Measurements from ENCODE around the gene CENPQ. TPM values are rescaled to one million over a fixed set of nuclear protein-coding genes. Genes with fewer than 3 reads are reported as not detected.

Gene CENPQ
- total RNA-seq, 1 donor, result 5.1 TPM

- Histone ChIP-seq H3K36me3 (ENCODE audit: insufficient read depth, low read length) (no peaks in the 10 kb centered on the region), H3K9me3 (ENCODE audit: low read depth, low read length) (no peaks in the 10 kb centered on the region), H3K4me3 (ENCODE audit: insufficient read depth, low read length) (no peak overlapping the region), H3K27me3 (ENCODE audit: insufficient read depth, low read length) (no peaks in the 10 kb centered on the region), H4K20me1 (ENCODE audit: insufficient read depth, low read length) (no peaks in the 10 kb centered on the region), H3K79me2 (ENCODE audit: insufficient read depth, low read length) (no peaks in the 10 kb centered on the region), H3K4me1 (ENCODE audit: insufficient read depth, low read length) (no peaks in the 10 kb centered on the region), H2AFZ (ENCODE audit: low read length) (no peak overlapping the region), H3K27ac (ENCODE audit: low read depth, low read length) (no peak overlapping the region), H3K4me2 (ENCODE audit: insufficient read depth, low read length) (no peak overlapping the region)
- DNase-seq (ENCODE audit: insufficient read length, low spot score, missing footprints), result no peak
- no peak for TF ChIP-seq CTCF (IDR thresholded peaks at IDR 0.05; ENCODE audit: extremely low read depth, low read depth, low read length)
Observed at GRCh38 chr6:49504666-49505065, 41.5 kb downstream of the CENPQ start.

GRCh38 chr6:49506569-49507111 lies 43.5 kb downstream of the CENPQ start:
- no peaks in the 10 kb centered on the region for H3K4me1 ChIP-seq (ENCODE audit: insufficient read depth, low read length)
- DNase-seq (ENCODE audit: insufficient read length, low spot score, missing footprints), result no peak
- no peaks in the 10 kb centered on the region for H3K27me3 ChIP-seq (ENCODE audit: insufficient read depth, low read length)
- H3K36me3 ChIP-seq (ENCODE audit: insufficient read depth, low read length), result no peaks in the 10 kb centered on the region
- H3K27ac ChIP-seq (ENCODE audit: low read depth, low read length), result no peak overlapping the region
- TF ChIP-seq CTCF (IDR thresholded peaks at IDR 0.05; ENCODE audit: extremely low read depth, low read depth, low read length), result no peak
- H3K79me2 ChIP-seq (ENCODE audit: insufficient read depth, low read length), result no peaks in the 10 kb centered on the region
- H3K4me2 ChIP-seq (ENCODE audit: insufficient read depth, low read length), result no peak overlapping the region
- no peak overlapping the region for H2AFZ ChIP-seq (ENCODE audit: low read length)
- no peaks in the 10 kb centered on the region for H4K20me1 ChIP-seq (ENCODE audit: insufficient read depth, low read length)
- H3K4me3 ChIP-seq (ENCODE audit: insufficient read depth, low read length), result no peak overlapping the region
- H3K9me3 ChIP-seq (ENCODE audit: low read depth, low read length), result no peaks in the 10 kb centered on the region

GRCh38 chr6:49509342-49509741 lies 46.2 kb downstream of the CENPQ start:
- no peak for DNase-seq (ENCODE audit: insufficient read length, low spot score, missing footprints)
- Histone ChIP-seq H3K79me2 (ENCODE audit: insufficient read depth, low read length) (no peaks in the 10 kb centered on the region), H3K4me2 (ENCODE audit: insufficient read depth, low read length) (no peak overlapping the region), H3K4me1 (ENCODE audit: insufficient read depth, low read length) (no peaks in the 10 kb centered on the region), H3K27me3 (ENCODE audit: insufficient read depth, low read length) (no peaks in the 10 kb centered on the region), H3K4me3 (ENCODE audit: insufficient read depth, low read length) (no peak overlapping the region), H3K9me3 (ENCODE audit: low read depth, low read length) (no peaks in the 10 kb centered on the region), H3K36me3 (ENCODE audit: insufficient read depth, low read length) (no peaks in the 10 kb centered on the region), H4K20me1 (ENCODE audit: insufficient read depth, low read length) (no peaks in the 10 kb centered on the region), H3K27ac (ENCODE audit: low read depth, low read length) (no peak overlapping the region), H2AFZ (ENCODE audit: low read length) (no peak overlapping the region)
- TF ChIP-seq CTCF (IDR thresholded peaks at IDR 0.05; ENCODE audit: extremely low read depth, low read depth, low read length), result no peak

- Histone ChIP-seq H3K4me2 (ENCODE audit: insufficient read depth, low read length) (no peak overlapping the region), H3K4me1 (ENCODE audit: insufficient read depth, low read length) (no peaks in the 10 kb centered on the region), H3K4me3 (ENCODE audit: insufficient read depth, low read length) (no peak overlapping the region), H3K27me3 (ENCODE audit: insufficient read depth, low read length) (no peaks in the 10 kb centered on the region), H3K79me2 (ENCODE audit: insufficient read depth, low read length) (no peaks in the 10 kb centered on the region), H3K36me3 (ENCODE audit: insufficient read depth, low read length) (no peaks in the 10 kb centered on the region), H3K27ac (ENCODE audit: low read depth, low read length) (no peak overlapping the region), H2AFZ (ENCODE audit: low read length) (no peak overlapping the region), H4K20me1 (ENCODE audit: insufficient read depth, low read length) (no peaks in the 10 kb centered on the region), H3K9me3 (ENCODE audit: low read depth, low read length) (no peaks in the 10 kb centered on the region)
- no peak for DNase-seq (ENCODE audit: insufficient read length, low spot score, missing footprints)
- TF ChIP-seq CTCF (IDR thresholded peaks at IDR 0.05; ENCODE audit: extremely low read depth, low read depth, low read length), result no peak
Observed at GRCh38 chr6:49513153-49513989, 50.2 kb downstream of the CENPQ start.
